ENCODE measurements around the gene PRSS12.

The PRSS12 gene

GRCh38 chr4:118357601-118358000, 4.8 kb upstream of the PRSS12 start:
- no peak for DNase-seq (ENCODE audit: low read depth in 2 of 2)

DNA sequence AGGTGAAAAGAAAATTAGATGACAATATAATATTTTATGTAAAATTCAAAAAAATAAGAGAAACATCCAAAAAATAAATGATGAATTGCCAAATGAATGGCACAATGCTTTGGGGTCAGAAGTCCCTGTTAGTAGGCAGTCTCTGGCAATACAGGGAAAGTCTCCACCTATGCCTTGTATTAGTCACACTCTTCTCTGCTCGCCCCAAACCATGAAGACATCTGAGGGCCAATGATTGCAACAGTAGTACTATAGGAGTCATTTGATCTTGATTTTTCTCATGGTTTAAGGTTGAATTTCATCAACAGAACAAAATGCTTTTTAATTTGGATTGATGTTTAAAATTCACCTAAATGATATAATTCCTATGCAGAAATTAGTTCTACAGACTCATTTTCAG, 3.9 kb upstream of the PRSS12 start:
- DNase-seq (ENCODE audit: low read depth in 2 of 2), result no peak

- DNase-seq (ENCODE audit: low read depth in 2 of 2), result no peak
Observed at GRCh38 chr4:118356111-118356510, 3.3 kb upstream of the PRSS12 start.

DNA sequence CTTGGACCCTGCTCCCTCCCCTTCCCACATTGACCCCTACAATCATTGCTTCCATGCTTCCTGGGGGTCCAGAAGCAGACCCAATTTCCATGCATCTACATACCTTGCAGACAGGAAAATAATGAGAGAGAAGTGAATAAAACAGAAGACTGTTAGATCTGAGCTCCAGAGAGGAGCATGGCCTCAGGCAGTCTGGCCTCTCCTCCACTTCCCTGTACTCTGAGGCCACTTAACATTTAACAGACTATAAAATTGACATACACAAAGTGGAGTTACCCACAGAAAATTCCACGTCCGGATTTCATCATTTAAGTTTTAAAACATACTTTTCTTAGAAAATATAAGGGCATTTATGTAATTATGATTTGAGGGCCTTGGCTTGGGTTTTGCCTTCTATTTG, 2.1 kb upstream of the PRSS12 start:
- no peak for DNase-seq (ENCODE audit: low read depth in 2 of 2)

DNA sequence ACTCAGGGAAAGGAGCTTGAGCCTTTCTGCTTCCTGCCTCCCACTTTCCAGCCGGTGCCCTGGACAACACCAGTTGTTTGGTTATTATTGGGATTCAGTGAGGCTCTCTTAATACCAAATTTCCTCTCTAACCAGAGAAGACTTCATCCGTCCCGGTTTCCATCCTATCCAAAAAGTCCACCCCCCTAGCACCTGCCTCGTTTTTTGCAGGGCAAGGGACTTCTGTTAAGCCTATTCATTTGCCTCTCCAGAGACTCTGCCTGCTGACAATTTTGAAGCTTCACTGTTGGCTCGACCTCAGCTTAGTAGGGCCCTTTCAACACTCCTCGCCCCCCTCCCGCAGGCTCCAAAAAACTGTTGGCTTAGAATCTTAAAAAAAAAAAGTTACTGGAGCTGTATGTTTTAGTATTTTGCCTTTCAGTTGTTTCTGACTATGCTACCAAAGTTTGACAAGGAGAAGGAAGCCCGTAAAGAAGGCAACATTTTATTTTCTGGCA, 779 bp upstream of the PRSS12 start:
- no peak for DNase-seq (ENCODE audit: low read depth in 2 of 2)

GRCh38 chr4:118351851-118352827, 664 bp downstream of the PRSS12 start:
- DNase-seq (ENCODE audit: low read depth in 2 of 2), result no peak

DNA sequence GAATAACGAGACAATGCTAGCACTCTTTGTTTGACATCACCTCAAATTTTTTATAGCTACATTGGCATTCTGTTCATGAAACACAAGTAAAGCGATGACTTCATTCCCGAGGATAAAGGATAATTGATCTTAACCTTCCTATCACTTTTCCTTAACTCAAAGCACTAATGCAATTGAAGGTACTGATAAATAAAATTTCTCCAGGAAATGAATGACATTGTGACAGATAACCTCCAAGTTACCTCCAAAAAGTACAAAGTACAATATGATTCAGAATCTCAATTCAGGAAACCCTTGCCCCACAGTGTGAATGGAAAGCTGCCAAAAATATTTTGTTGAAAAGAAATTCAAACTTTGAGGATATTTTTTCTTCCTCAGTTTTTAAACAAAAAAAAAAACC, 1.8 kb downstream of the PRSS12 start:
- no peak for DNase-seq (ENCODE audit: low read depth in 2 of 2)

GRCh38 chr4:118348886-118349285, 3.9 kb downstream of the PRSS12 start:
- DNase-seq (ENCODE audit: low read depth in 2 of 2), result no peak

DNA sequence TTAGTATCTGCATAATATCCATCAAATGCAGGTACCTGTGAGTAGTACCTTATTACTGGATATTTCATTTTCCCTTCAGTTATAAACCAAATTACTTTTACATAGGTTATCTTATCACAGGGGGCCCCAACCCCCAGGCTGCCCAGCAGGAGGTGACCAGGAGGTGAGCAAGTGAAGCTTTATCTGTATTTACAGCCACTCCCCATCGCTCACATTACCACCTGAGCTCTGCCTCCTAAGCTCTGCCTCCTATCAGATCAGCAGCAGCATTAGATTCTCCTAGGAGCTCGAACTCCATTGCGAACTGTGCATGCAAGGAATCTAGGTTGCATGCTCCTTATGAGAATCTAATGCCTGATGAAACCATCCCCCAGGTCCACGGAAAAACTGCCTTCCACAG, 6.3 kb downstream of the PRSS12 start:
- DNase-seq (ENCODE audit: low read depth in 2 of 2), result no peak

- DNase-seq (ENCODE audit: low read depth in 2 of 2), result no peak
Observed at GRCh38 chr4:118345813-118346212, 7.0 kb downstream of the PRSS12 start.

GRCh38 chr4:118344801-118345200, 8.0 kb downstream of the PRSS12 start:
- DNase-seq (ENCODE audit: low read depth in 2 of 2), result no peak

- DNase-seq (ENCODE audit: low read depth in 2 of 2), result no peak
Observed at GRCh38 chr4:118343501-118343900, 9.3 kb downstream of the PRSS12 start.

DNA sequence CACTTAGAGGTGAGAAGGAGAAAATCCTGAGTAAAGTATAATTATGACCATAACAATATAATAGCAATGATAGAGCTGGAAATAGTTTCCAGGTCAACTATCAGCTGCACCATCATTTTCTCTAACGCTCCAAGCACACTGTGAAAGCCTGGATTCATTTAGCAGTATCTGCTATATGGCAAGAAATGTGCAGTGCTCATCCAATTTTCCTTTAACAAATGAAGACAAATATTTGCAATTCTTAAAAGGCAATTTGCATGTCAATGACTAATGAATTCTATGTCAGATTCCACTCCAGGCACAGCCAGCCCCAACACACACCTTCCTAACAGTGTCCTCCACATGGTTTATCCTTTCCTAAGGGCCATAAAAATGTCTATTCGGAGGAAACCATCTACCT, 12.7 kb downstream of the PRSS12 start:
- DNase-seq (ENCODE audit: low read depth in 2 of 2), result no peak

DNA sequence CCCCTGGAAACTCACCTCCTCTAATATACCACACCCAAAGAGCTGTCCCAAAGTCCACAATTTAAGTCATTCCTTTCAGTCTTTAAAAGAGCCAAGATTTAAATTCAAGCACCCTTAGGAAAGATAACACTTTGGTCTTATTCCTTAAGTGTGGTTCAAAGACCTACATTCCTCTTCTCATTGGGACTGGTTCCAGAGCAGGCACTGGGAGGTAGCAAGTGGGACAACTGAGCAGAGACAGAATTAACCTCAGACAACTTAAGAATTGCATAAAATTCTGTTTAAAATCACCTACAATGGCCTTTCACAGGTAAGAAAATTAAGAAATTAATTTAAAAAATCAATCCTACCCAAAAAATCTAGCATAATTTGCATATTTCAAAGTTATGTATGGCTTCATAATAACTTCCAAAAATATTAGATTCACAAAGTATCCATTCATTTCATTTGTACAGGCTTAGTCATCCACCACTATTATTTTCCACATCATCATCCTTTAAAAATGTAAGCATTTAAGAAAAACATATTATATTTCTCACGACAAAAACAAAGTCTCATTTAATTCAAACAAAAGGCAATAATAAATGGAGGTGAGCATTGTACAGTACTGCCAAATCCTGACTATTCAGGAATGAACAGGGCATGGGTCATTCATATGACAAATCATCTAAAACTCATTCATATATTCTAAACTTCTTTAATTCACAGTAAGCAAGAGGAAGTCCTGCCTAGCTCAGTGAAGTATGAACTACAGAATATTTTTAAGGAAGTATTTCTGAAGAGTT, 13.6 kb downstream of the PRSS12 start:
- DNase-seq (ENCODE audit: low read depth in 2 of 2), result no peak

DNA sequence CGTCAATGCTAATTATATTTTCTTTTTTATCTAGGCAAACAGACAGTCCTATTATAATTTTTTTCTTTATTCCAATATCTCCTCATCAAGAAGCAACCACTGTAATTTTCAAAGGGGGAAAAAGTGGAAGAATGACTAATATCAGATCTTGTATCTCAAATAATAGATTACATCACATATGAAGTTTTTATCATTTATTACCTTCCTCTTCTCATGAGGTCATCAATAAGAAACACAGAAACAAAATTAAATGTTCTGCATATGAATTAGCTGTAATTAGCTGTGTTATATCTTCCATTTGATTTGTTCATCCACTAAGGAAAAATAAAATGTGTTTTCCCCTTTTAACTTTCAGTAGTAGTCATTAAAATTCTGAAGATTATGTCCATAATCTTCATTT, 14.3 kb downstream of the PRSS12 start:
- DNase-seq (ENCODE audit: low read depth in 2 of 2), result no peak

DNA sequence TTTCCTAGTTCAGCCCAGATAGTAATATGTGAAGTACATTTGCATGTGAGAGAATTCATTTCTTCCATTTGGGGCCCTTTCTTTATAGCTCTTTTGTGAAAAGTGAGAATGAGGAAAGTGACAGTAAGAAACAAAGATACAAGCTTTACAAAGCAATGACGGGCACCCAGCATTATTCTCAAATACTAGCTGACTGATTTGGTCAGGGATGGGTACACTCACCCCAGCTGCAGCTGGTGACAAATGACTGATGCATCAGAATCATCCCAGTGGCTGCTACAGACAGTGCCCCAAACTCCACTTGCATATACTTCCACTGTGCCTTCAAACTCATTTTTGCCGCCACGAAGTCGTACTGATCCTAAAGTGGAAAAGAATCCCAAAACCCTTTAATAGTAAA, 14.8 kb downstream of the PRSS12 start:
- no peak for DNase-seq (ENCODE audit: low read depth in 2 of 2)

DNA sequence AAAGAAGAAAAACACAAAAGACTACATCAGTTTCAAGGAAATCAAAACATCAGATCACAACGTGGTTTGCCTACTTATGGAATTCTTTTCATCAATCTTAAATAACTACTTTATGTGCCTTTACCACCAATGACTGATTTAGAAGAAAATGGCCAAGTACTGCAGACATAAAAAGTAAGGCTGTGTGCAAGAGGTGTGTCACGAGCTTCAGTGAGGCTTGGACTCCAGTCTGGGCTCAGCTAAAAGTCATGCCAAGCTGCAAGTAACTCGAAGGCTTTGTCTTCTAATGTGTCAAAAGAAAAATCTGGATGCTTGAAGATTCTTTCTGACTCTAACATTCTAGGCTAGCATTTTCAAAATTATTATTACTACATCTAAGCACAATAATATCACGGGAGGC, 17.0 kb downstream of the PRSS12 start:
- DNase-seq (ENCODE audit: low read depth in 2 of 2), result no peak

DNA sequence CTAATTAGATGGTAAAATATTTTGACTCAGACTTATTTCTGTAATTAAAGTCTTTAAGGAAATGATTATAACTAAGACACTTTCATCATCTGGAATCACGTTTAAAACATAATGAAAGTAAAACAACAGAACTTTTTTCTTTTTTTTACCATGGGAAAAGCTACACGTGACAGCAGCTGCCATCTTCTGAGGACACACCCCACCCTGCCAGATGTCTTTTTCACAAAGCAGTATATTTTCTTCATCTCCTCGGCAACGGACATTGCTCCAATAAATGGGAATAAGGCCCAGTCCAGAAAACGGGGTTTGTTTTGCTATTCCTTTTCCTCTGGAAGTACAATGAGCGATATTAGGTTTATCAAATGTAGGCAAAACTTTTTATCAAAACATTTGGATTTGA, 17.5 kb downstream of the PRSS12 start:
- no peak for DNase-seq (ENCODE audit: low read depth in 2 of 2)

GRCh38 chr4:118331352-118331751, 21.5 kb downstream of the PRSS12 start:
- no peak for DNase-seq (ENCODE audit: low read depth in 2 of 2)

DNA sequence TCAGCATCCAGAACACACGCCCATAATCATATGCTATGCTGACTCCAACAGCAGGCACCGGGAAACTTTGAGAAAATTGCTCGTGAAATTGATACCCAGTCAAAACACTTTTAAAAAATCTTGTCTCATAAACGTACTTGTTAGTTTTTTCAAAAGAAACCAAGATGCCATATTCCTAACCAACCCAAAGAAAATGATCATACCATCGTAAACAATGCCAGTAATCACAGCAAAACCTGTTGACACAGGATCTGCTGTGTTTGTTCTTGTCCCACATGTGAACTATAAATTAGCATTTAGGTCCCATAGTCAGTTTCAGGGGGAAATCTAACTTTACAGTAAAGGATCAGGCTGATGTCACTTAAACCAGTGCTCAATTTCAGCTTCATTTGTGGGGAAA, 23.0 kb downstream of the PRSS12 start:
- no peak for DNase-seq (ENCODE audit: low read depth in 2 of 2)

GRCh38 chr4:118327554-118328241, 25.1 kb downstream of the PRSS12 start:
- no peak for DNase-seq (ENCODE audit: low read depth in 2 of 2)

- no peak for DNase-seq (ENCODE audit: low read depth in 2 of 2)
Observed at GRCh38 chr4:118326585-118326984, 26.2 kb downstream of the PRSS12 start.
